MM.1S (cell line): Measurements from ENCODE around the gene SMG7.
A peak's percentile ranks its signal among the peaks of the same experiment; 100 is the strongest.

Source experiments
- DNase-seq: peaks from one replicate; pipeline ENCODE4 v3.0.0-alpha.2; 2015
- H2AFZ ChIP-seq: fragments of 300-600 bp; sonication (generic); 2 replicates; pipeline ENCODE4 v1.6.0; 2016; ENCODE audit warnings: antibody characterized with exemption, low read length
- H3F3A ChIP-seq: fragments of 300-600 bp; sonication (generic); 2 replicates; pipeline ENCODE4 v1.6.1; 2016; ENCODE audit warnings: mild to moderate bottlenecking, antibody characterized with exemption, low read length, moderate library complexity, mixed read lengths; ENCODE audit not compliant: insufficient read depth
- H3K27ac ChIP-seq: fragments of 300-600 bp; sonication (generic); 2 replicates; pipeline ENCODE4 v1.5.1; 2016; ENCODE audit warnings: mild to moderate bottlenecking, low read length
- H3K27me3 ChIP-seq: fragments of 300-600 bp; sonication (generic); replicated peaks from 2 replicates; pipeline ENCODE4 v1.6.0; 2016; ENCODE audit warnings: low read length; ENCODE audit not compliant: insufficient read depth
- H3K36me3 ChIP-seq: fragments of 300-600 bp; sonication (generic); replicated peaks from 2 replicates; pipeline ENCODE4 v1.6.1; 2016; ENCODE audit warnings: mild to moderate bottlenecking, low read length, mixed read lengths; ENCODE audit not compliant: insufficient read depth
- H3K4me1 ChIP-seq: fragments of 300-600 bp; sonication (generic); 2 replicates; pipeline ENCODE4 v1.6.1; 2016; ENCODE audit warnings: low read length, mixed read lengths
- H3K4me2 ChIP-seq: fragments of 300-600 bp; sonication (generic); 2 replicates; pipeline ENCODE4 v1.6.0; 2016; ENCODE audit warnings: low read depth, low read length
- H3K4me3 ChIP-seq: fragments of 300-600 bp; sonication (generic); 2 replicates; pipeline ENCODE4 v1.5.1; 2016; ENCODE audit warnings: low read length, mixed read lengths
- H3K79me2 ChIP-seq: fragments of 300-600 bp; sonication (generic); 2 replicates; pipeline ENCODE4 v1.6.1; 2016; ENCODE audit warnings: mixed run types, low read length, mixed read lengths
- H3K9ac ChIP-seq: fragments of 300-600 bp; sonication (generic); 2 replicates; pipeline ENCODE4 v1.6.1; 2016; ENCODE audit warnings: low read length, mixed read lengths
- H3K9me2 ChIP-seq: fragments of 300-600 bp; sonication (generic); replicated peaks from 2 replicates; pipeline ENCODE4 v1.6.1; 2016; ENCODE audit warnings: mild to moderate bottlenecking, low read length, mixed read lengths; ENCODE audit not compliant: insufficient read depth
- H3K9me3 ChIP-seq: fragments of 300-600 bp; sonication (generic); replicated peaks from 2 replicates; pipeline ENCODE4 v1.6.1; 2016; ENCODE audit warnings: mild to moderate bottlenecking, low read length, mixed read lengths; ENCODE audit not compliant: insufficient read depth
- H4K20me1 ChIP-seq: fragments of 300-600 bp; sonication (generic); 2 replicates; pipeline ENCODE4 v1.6.1; 2016; ENCODE audit warnings: mild to moderate bottlenecking, low read length, moderate library complexity, mixed read lengths; ENCODE audit not compliant: insufficient read depth
- EZH2 ChIP-seq: fragments of 300-600 bp; sonication (generic); optimal IDR thresholded peaks from 2 replicates; pipeline ENCODE3; 2017; ENCODE audit warnings: low read depth, mild to moderate bottlenecking, antibody characterized with exemption, low read length, mixed read lengths
- EZH2phosphoT487 ChIP-seq: fragments of 300-600 bp; sonication (generic); IDR thresholded peaks from 2 replicates; pipeline ENCODE4 v1.6.1; 2018; ENCODE audit warnings: antibody characterized with exemption, low read length
- TF ChIP-seq, protein P1 (sequence below): fragments of 300-600 bp; sonication (generic); IDR thresholded peaks from 2 replicates; pipeline ENCODE4 v1.5.1; 2016; ENCODE audit warnings: antibody characterized with exemption, low read length, mixed read lengths

SMG7 gene

DNA sequence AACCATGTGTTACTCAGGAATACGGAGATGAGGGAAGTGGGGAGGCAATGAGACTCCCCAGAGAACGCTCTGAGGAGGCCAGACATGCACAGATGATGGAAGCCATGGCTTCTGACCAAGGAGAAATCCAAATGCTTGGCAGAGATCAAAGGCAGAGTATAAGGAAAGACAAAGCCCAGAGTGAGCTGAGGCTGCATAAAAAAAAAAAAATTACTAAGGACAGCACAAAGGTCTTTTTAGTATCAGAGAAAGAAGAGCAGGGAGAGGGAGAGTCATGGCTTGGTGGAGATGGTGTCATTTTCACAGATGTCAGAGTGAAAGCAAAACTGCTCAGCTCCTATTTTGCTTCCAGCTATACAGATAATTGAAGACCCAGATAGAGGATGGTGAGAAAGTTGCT, 126.1 kb downstream of the SMG7 start:
- Histone ChIP-seq H3K79me2 (no peaks in the 10 kb centered on the region), H3K9ac (no peak overlapping the region)

DNA sequence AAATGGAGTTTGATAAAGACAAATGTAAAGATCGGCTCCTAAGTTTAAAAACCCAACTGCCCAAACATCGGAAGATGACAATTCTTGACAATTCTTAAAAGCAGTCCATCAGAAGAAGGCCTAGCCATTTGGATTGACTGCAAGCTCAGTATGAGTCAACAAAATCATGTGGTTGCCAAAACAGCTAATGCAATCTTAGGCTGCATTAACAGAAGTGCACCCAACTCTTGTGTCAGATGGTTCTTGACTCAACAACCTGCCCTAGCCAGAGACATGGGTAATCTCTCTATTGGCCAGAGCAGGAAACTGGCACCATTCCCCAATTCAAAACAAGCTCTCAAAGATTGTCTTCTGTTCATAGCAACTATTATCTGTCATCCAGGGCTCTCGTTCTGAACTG, 127.8 kb downstream of the SMG7 start:
- H3K4me2 ChIP-seq, result no peak overlapping the region
- no peaks in the 10 kb centered on the region for H3K9me2 ChIP-seq
- no peak overlapping the region for H3K27ac ChIP-seq
- no peak overlapping the region for H2AFZ ChIP-seq
- H3F3A ChIP-seq, result no peaks in the 10 kb centered on the region
- H3K36me3 ChIP-seq, result no peaks in the 10 kb centered on the region
- H3K4me3 ChIP-seq, result no peak overlapping the region
- no peak for DNase-seq
- no peaks in the 10 kb centered on the region for H3K79me2 ChIP-seq
- no peak overlapping the region for H3K9ac ChIP-seq
- no peak for TF ChIP-seq EZH2
- TF ChIP-seq, protein P1, sequence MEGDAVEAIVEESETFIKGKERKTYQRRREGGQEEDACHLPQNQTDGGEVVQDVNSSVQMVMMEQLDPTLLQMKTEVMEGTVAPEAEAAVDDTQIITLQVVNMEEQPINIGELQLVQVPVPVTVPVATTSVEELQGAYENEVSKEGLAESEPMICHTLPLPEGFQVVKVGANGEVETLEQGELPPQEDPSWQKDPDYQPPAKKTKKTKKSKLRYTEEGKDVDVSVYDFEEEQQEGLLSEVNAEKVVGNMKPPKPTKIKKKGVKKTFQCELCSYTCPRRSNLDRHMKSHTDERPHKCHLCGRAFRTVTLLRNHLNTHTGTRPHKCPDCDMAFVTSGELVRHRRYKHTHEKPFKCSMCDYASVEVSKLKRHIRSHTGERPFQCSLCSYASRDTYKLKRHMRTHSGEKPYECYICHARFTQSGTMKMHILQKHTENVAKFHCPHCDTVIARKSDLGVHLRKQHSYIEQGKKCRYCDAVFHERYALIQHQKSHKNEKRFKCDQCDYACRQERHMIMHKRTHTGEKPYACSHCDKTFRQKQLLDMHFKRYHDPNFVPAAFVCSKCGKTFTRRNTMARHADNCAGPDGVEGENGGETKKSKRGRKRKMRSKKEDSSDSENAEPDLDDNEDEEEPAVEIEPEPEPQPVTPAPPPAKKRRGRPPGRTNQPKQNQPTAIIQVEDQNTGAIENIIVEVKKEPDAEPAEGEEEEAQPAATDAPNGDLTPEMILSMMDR, result no peak
- H3K4me1 ChIP-seq, result peaks cover 23% of the 10 kb centered on the region
- H3K27me3 ChIP-seq, result no peaks in the 10 kb centered on the region
- H3K9me3 ChIP-seq, result no peaks in the 10 kb centered on the region
- no peaks in the 10 kb centered on the region for H4K20me1 ChIP-seq

More for the DNA sequence above, 126.1 kb downstream of the SMG7 start:
- H3K4me3 ChIP-seq, result no peak overlapping the region
- H3K27me3 ChIP-seq, result no peaks in the 10 kb centered on the region
- H3K4me2 ChIP-seq, result peak overlapping the region; percentile 39
- no peaks in the 10 kb centered on the region for H3K9me2 ChIP-seq
- H3K4me1 ChIP-seq, result peaks cover 20% of the 10 kb centered on the region
- peak; percentile 65 for DNase-seq
- peak overlapping the region; percentile 2; the same call in 1 of the 2 replicates for H3K27ac ChIP-seq
- H3K9me3 ChIP-seq, result no peaks in the 10 kb centered on the region
- H3F3A ChIP-seq, result no peaks in the 10 kb centered on the region
- peak overlapping the region; percentile 8 for H2AFZ ChIP-seq
- H4K20me1 ChIP-seq, result no peaks in the 10 kb centered on the region
- no peak for TF ChIP-seq EZH2phosphoT487
- TF ChIP-seq EZH2, result no peak
- TF ChIP-seq, protein P1, result no peak
- H3K36me3 ChIP-seq, result no peaks in the 10 kb centered on the region

- no peak for TF ChIP-seq EZH2phosphoT487
- Histone ChIP-seq H3K27me3 (no peaks in the 10 kb centered on the region), H3K4me2 (no peak overlapping the region), H3K9ac (no peak overlapping the region), H2AFZ (no peak overlapping the region), H3K9me2 (no peaks in the 10 kb centered on the region), H3K27ac (no peak overlapping the region), H3K36me3 (no peaks in the 10 kb centered on the region), H3K4me3 (no peak overlapping the region), H3F3A (no peaks in the 10 kb centered on the region), H3K4me1 (peaks cover 23% of the 10 kb centered on the region), H4K20me1 (no peaks in the 10 kb centered on the region), H3K79me2 (no peaks in the 10 kb centered on the region), H3K9me3 (no peaks in the 10 kb centered on the region)
- DNase-seq, result no peak
These were observed 128.3 kb downstream of the SMG7 start for GRCh38 chr1:183600634-183601033.

DNA sequence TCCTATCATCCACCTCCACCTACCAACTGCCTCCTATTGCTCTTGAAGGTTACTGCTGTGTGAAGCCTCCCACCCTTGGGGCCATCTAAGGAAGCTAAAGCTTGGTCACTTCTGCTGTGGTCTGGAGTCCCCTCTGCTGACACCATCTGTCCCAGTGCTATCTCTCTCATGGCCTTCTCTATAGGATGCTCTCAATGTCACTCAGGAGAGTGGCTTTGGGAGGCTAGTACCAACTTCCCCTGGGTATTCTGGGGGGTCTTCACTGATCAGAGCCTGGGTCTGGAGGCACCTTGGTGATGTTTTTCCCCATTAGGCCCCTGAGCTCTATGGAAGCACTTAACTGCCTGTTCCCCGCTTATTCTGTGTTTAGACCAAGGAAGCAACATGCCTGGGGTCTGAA, 130.2 kb downstream of the SMG7 start:
- no peak overlapping the region for H3K27ac ChIP-seq

More for the DNA sequence above, 130.2 kb downstream of the SMG7 start:
- Histone ChIP-seq H2AFZ (no peak overlapping the region), H3K36me3 (no peaks in the 10 kb centered on the region), H3K4me2 (no peak overlapping the region), H4K20me1 (no peaks in the 10 kb centered on the region), H3K9ac (no peak overlapping the region), H3F3A (no peaks in the 10 kb centered on the region), H3K27me3 (no peaks in the 10 kb centered on the region), H3K4me1 (peaks cover 29% of the 10 kb centered on the region), H3K79me2 (no peaks in the 10 kb centered on the region), H3K4me3 (no peak overlapping the region), H3K9me3 (no peaks in the 10 kb centered on the region), H3K9me2 (no peaks in the 10 kb centered on the region)
- DNase-seq, result no peak
- no peak for TF ChIP-seq EZH2
- TF ChIP-seq, protein P1, result no peak
- no peak for TF ChIP-seq EZH2phosphoT487
